HG03469 (cell line): ENCODE data around the gene RNF144B.
"Not testable (repeated sequence)": the region's sequence is repeated elsewhere in the genome, so short reads cannot be mapped to it uniquely, and the experiment has no call there.

Experiments
- ATAC-seq: cut with Tn5 transposase; IDR thresholded peaks from one replicate; pipeline ENCODE4 v1.9.1; 2021; ENCODE audit warnings: mild to moderate bottlenecking, moderate library complexity, moderate number of reproducible peaks; ENCODE audit not compliant: unreplicated experiment

RNF144B gene

GRCh38 chr6:18439581-18439980 lies 52.4 kb downstream of the RNF144B start:
- no peak for ATAC-seq

- ATAC-seq: no peak
Observed at GRCh38 chr6:18441251-18441979, 54.3 kb downstream of the RNF144B start.

GRCh38 chr6:18444111-18444510 lies 57.0 kb downstream of the RNF144B start:
- no peak for ATAC-seq

GRCh38 chr6:18445228-18445627 lies 58.1 kb downstream of the RNF144B start:
- no peak for ATAC-seq

- ATAC-seq: no peak
Observed at GRCh38 chr6:18446771-18447170, 59.6 kb downstream of the RNF144B start.

GRCh38 chr6:18447552-18447951 lies 60.4 kb downstream of the RNF144B start:
- no peak for ATAC-seq

- ATAC-seq: no peak
Observed at GRCh38 chr6:18451756-18452155, 64.6 kb downstream of the RNF144B start.

- ATAC-seq: no peak
Observed at GRCh38 chr6:18454446-18454845, 67.3 kb downstream of the RNF144B start.

- ATAC-seq: no peak
Observed at GRCh38 chr6:18457065-18457737, 70.1 kb downstream of the RNF144B start.

- not testable (repeated sequence) for ATAC-seq
Observed at GRCh38 chr6:18458086-18458485, 70.9 kb downstream of the RNF144B start.

- no peak for ATAC-seq
Observed at GRCh38 chr6:18463429-18463828, 76.3 kb downstream of the RNF144B start.

- ATAC-seq: no peak
Observed at GRCh38 chr6:18464176-18464575, 77.0 kb downstream of the RNF144B start.

- ATAC-seq: no peak
Observed at GRCh38 chr6:18465410-18466154, 78.4 kb downstream of the RNF144B start.

GRCh38 chr6:18467741-18468502 lies 80.8 kb downstream of the RNF144B start:
- no peak for ATAC-seq

- ATAC-seq: no peak
Observed at GRCh38 chr6:18468503-18468843, 81.3 kb downstream of the RNF144B start.

GRCh38 chr6:18469536-18469935 lies 82.4 kb downstream of the RNF144B start:
- no peak for ATAC-seq

- ATAC-seq: no peak
Observed at GRCh38 chr6:18471232-18471964, 84.2 kb downstream of the RNF144B start.

GRCh38 chr6:18472941-18473340 lies 85.8 kb downstream of the RNF144B start:
- ATAC-seq: no peak

GRCh38 chr6:18473755-18474154 lies 86.6 kb downstream of the RNF144B start:
- no peak for ATAC-seq

GRCh38 chr6:18477301-18477941 lies 90.3 kb downstream of the RNF144B start:
- ATAC-seq: peak; percentile 39
